ENCODE data around the gene CNOT6. TPM values are rescaled to one million over a fixed set of nuclear protein-coding genes. Genes with fewer than 3 reads are reported as not detected.

CNOT6 gene
- total RNA-seq, 1 experiment from 2014 or later: 60.9 TPM

DNA sequence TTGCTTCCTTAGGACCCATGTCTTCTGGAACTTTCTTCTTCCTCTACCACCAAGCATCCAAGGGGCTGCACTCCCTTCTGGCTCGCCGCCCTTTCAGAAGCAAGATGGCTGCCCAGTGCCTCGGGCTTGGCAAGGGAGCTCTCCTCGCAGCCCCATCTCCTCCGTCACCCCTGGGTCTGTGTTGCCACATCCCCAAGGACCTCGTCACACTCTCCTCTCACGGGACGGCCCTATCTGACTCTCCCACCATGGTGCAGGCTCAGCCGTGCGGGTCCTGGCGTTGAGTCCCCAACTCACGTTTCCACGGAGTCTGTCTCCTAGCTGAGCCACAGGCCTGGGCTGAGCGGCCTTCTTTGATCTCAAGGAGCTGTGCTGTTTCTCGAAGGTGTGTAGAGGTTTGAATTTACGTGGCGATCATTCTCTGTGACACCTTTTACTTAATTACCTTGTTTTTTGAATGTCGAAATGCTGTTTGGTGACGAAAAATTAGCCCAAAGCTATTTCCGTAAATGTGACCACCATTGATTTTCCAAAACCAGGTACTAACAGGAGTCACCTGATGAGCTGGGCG is 112.1 kb downstream of the CNOT6 start:
- BruUV-seq (replicated peaks): no TSS peak
- POLR2A ChIA-PET (ENCODE audit: low non-redundant PET): no interaction called here
- Histone ChIP-seq H3K27ac (ENCODE audit: low read depth, low read length, poor library complexity, severe bottlenecking) (no peak overlapping the region), H3K4me3 (ENCODE audit: low read depth, low read length, poor library complexity, severe bottlenecking) (no peak overlapping the region), H3K36me3 (ENCODE audit: insufficient read depth, low read length, poor library complexity, severe bottlenecking) (no peaks in the 10 kb centered on the region), H3K4me1 (ENCODE audit: insufficient read depth, low read length, poor library complexity, severe bottlenecking) (no peaks in the 10 kb centered on the region), H3K9me3 (ENCODE audit: low read depth, low read length, poor library complexity, severe bottlenecking) (no peaks in the 10 kb centered on the region), H3K27me3 (replicated peaks; ENCODE audit: insufficient read depth, low read depth, low read length, poor library complexity) (no peaks in the 10 kb centered on the region)
- no peak for DNase-seq (ENCODE audit: low spot score)
- TF ChIP-seq, protein P1, sequence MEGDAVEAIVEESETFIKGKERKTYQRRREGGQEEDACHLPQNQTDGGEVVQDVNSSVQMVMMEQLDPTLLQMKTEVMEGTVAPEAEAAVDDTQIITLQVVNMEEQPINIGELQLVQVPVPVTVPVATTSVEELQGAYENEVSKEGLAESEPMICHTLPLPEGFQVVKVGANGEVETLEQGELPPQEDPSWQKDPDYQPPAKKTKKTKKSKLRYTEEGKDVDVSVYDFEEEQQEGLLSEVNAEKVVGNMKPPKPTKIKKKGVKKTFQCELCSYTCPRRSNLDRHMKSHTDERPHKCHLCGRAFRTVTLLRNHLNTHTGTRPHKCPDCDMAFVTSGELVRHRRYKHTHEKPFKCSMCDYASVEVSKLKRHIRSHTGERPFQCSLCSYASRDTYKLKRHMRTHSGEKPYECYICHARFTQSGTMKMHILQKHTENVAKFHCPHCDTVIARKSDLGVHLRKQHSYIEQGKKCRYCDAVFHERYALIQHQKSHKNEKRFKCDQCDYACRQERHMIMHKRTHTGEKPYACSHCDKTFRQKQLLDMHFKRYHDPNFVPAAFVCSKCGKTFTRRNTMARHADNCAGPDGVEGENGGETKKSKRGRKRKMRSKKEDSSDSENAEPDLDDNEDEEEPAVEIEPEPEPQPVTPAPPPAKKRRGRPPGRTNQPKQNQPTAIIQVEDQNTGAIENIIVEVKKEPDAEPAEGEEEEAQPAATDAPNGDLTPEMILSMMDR (conservative IDR thresholded peaks at IDR 0.05; ENCODE audit: low read depth, low read length): no peak; the same call in 1 of the 2 replicates
- TF ChIP-seq EZH2 (IDR thresholded peaks at IDR 0.05; ENCODE audit: borderline replicate concordance, low read depth, low read length, poor library complexity, severe bottlenecking): no peak
- intact Hi-C loops (cut with micrococcal nuclease; ENCODE audit: unreplicated experiment): no loop called here
- CTCF ChIA-PET: interaction anchor here (0.6 to 0.8 kb wide), 3 partner anchors 13 to 27 kb away, joined by 4 to 8 read pairs (median 5); no protein-coding TSS in a partner anchor

DNA sequence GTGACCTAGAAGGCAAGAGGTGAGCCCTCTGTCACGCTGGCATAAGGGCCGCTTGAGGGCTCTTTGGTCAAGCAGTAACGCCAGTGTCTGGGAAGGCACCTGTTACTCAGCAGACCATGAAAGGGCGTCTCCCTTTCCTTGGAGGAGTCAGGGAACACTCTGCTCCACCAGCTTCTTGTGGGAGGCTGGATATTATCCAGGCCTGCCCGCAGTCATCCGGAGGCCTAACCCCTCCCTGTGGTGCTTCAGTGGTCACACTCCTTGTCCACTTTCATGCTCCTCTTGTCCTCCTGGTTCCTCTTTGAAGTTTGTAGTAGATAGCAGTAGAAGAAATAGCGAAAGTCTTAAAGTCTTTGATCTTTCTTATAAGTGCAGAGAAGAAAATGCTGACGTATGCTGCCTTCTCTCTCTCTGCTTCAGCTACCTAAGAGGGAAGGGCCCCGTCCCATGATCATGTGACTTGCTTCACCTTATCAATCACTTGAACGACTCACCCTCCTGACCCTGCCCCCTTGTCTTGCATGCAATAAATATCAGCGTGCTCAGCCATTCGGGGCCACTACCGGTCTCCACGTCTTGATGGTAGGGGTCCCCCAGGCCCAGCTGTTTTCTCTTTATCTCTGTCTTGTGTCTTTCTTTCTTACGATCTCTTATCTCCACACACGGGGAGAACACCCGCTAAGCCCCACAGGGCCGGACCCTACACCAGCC is 113.8 kb downstream of the CNOT6 start:
- Histone ChIP-seq H3K4me1 (ENCODE audit: insufficient read depth, low read length, poor library complexity, severe bottlenecking) (no peaks in the 10 kb centered on the region), H3K9me3 (ENCODE audit: low read depth, low read length, poor library complexity, severe bottlenecking) (no peaks in the 10 kb centered on the region), H3K27me3 (replicated peaks; ENCODE audit: insufficient read depth, low read depth, low read length, poor library complexity) (no peaks in the 10 kb centered on the region), H3K4me3 (ENCODE audit: low read depth, low read length, poor library complexity, severe bottlenecking) (no peak overlapping the region), H3K27ac (ENCODE audit: low read depth, low read length, poor library complexity, severe bottlenecking) (no peak overlapping the region), H3K36me3 (ENCODE audit: insufficient read depth, low read length, poor library complexity, severe bottlenecking) (no peaks in the 10 kb centered on the region)
- POLR2A ChIA-PET (ENCODE audit: low non-redundant PET): no interaction called here
- CTCF ChIA-PET: no interaction called here
- TF ChIP-seq EZH2 (IDR thresholded peaks at IDR 0.05; ENCODE audit: borderline replicate concordance, low read depth, low read length, poor library complexity, severe bottlenecking): no peak
- TF ChIP-seq, protein P1 (conservative IDR thresholded peaks at IDR 0.05; ENCODE audit: low read depth, low read length): no peak
- no peak for DNase-seq (ENCODE audit: low spot score)
- intact Hi-C loops (cut with micrococcal nuclease; ENCODE audit: unreplicated experiment): no loop called here
- BruUV-seq (replicated peaks): no TSS peak

DNA sequence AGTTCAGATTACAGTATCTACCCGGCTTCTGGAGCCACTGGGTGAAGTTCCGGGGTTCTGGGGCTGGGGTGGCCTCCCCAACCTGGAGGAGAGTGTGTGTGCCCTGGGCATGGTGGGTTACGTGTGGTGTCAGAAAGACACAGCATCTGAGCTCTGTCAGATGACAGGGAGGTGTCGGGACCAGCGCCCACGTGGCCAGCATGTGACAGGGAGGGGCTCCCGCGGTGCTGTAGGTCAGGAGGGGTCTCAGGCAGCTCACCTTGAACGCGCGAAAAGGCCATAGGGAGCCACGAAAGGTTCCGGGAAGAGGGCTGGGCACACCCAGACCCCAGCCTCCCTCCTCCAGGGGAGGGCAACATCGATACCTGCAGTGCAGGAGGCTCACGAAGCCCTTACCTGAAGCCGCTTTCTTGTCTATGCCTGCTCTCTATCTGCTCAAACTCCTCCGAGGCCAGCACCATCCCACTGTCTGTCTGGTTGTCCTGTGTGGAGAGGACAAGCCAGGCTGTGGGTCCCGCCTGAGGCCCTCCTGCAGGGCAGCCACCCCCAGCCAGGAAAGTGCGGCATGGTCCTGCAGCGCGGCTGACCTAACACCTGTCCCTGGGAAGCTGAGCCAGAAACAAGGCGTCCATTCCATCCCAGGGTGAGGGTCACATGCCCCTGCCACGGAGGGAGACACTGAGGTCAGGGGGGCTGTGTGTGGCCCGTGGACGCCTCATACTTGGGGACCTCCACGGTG is 114.6 kb downstream of the CNOT6 start:
- Histone ChIP-seq H3K4me1 (ENCODE audit: insufficient read depth, low read length, poor library complexity, severe bottlenecking) (no peaks in the 10 kb centered on the region), H3K27me3 (replicated peaks; ENCODE audit: insufficient read depth, low read depth, low read length, poor library complexity) (no peaks in the 10 kb centered on the region), H3K27ac (ENCODE audit: low read depth, low read length, poor library complexity, severe bottlenecking) (no peak overlapping the region), H3K4me3 (ENCODE audit: low read depth, low read length, poor library complexity, severe bottlenecking) (no peak overlapping the region), H3K36me3 (ENCODE audit: insufficient read depth, low read length, poor library complexity, severe bottlenecking) (no peaks in the 10 kb centered on the region), H3K9me3 (ENCODE audit: low read depth, low read length, poor library complexity, severe bottlenecking) (no peaks in the 10 kb centered on the region)
- no peak for DNase-seq (ENCODE audit: low spot score)
- BruUV-seq (replicated peaks): no TSS peak
- intact Hi-C loops (cut with micrococcal nuclease; ENCODE audit: unreplicated experiment): no loop called here
- TF ChIP-seq, protein P1 (conservative IDR thresholded peaks at IDR 0.05; ENCODE audit: low read depth, low read length): no peak
- TF ChIP-seq EZH2 (IDR thresholded peaks at IDR 0.05; ENCODE audit: borderline replicate concordance, low read depth, low read length, poor library complexity, severe bottlenecking): no peak
- POLR2A ChIA-PET (ENCODE audit: low non-redundant PET): no interaction called here
- CTCF ChIA-PET: no interaction called here
